ACC112 (cell line): ENCODE data around the gene REV3L.

ENCODE experiments used
- H2AFZ ChIP-seq: fragments of 200-600 bp; sonication (generic); one replicate; pipeline ENCODE4 v1.6.0; 2017; ENCODE audit warnings: antibody characterized with exemption, low read length; ENCODE audit not compliant: unreplicated experiment
- H3K27ac ChIP-seq: fragments of 200-600 bp; sonication (generic); 2 replicates; pipeline ENCODE4 v1.5.1; 2014; ENCODE audit warnings: low read depth, mild to moderate bottlenecking, antibody characterized with exemption, low read length, moderate library complexity
- H3K27me3 ChIP-seq: fragments of 200-600 bp; sonication (generic); 2 replicates; pipeline ENCODE4 v1.6.1; 2014; ENCODE audit warnings: mild to moderate bottlenecking, antibody characterized with exemption, low read length, moderate library complexity, mixed read lengths; ENCODE audit not compliant: insufficient read depth
- H3K36me3 ChIP-seq: fragments of 200-600 bp; sonication (generic); 2 replicates; pipeline ENCODE4 v1.6.1; 2016; ENCODE audit warnings: mild to moderate bottlenecking, antibody characterized with exemption, low read length, moderate library complexity, mixed read lengths; ENCODE audit not compliant: insufficient read depth
- H3K4me1 ChIP-seq: fragments of 200-600 bp; sonication (generic); one replicate; pipeline ENCODE4 v1.6.1; 2016; ENCODE audit warnings: low read length, mixed read lengths; ENCODE audit not compliant: insufficient read depth, unreplicated experiment, control insufficient read depth
- H3K4me3 ChIP-seq: fragments of 200-600 bp; sonication (generic); 2 replicates; pipeline ENCODE4 v1.5.1; 2014; ENCODE audit warnings: mild to moderate bottlenecking, low read depth, low read length
- H3K79me2 ChIP-seq: fragments of 200-600 bp; sonication (generic); one replicate; pipeline ENCODE4 v1.6.0; 2016; ENCODE audit warnings: low read length; ENCODE audit not compliant: control insufficient read depth, unreplicated experiment, insufficient read depth

The REV3L gene

DNA sequence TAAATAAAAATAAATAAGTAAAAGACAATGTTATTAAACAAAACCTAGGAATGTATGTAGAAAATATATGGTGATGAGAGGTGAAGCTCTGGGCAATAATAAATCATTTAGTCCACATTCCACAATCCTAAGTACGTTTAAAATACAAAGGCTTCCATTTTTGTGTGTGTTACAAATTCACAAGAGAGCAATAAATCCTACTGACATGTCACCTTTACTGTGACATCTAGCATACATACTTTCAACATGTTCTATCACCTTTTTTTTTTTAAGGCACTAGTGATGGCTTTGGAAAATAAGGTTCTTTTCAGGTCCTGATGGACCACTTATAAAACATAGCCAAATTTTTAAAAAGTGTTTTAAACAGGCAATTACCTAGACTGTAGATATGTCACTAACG lies 12.0 kb downstream of the REV3L start:
- Histone ChIP-seq H3K79me2 (peaks cover 77% of the 10 kb centered on the region), H3K4me1 (peaks cover 22% of the 10 kb centered on the region), H3K36me3 (0 out of 2 replicates have a peak, but pooled peaks cover 3% of the 10 kb centered on the region), H2AFZ (no peak overlapping the region), H3K27ac (no peak overlapping the region), H3K4me3 (no peak overlapping the region), H3K27me3 (no peaks in the 10 kb centered on the region)

- Histone ChIP-seq H3K79me2 (peaks cover 72% of the 10 kb centered on the region), H2AFZ (no peak overlapping the region), H3K4me1 (peaks cover 23% of the 10 kb centered on the region), H3K36me3 (0 out of 2 replicates have a peak, but pooled peaks cover 3% of the 10 kb centered on the region), H3K27ac (no peak overlapping the region; the same call in 1 of the 2 replicates), H3K4me3 (no peak overlapping the region), H3K27me3 (no peaks in the 10 kb centered on the region)
These were observed 13.5 kb downstream of the REV3L start for GRCh38 chr6:111469543-111469942.

DNA sequence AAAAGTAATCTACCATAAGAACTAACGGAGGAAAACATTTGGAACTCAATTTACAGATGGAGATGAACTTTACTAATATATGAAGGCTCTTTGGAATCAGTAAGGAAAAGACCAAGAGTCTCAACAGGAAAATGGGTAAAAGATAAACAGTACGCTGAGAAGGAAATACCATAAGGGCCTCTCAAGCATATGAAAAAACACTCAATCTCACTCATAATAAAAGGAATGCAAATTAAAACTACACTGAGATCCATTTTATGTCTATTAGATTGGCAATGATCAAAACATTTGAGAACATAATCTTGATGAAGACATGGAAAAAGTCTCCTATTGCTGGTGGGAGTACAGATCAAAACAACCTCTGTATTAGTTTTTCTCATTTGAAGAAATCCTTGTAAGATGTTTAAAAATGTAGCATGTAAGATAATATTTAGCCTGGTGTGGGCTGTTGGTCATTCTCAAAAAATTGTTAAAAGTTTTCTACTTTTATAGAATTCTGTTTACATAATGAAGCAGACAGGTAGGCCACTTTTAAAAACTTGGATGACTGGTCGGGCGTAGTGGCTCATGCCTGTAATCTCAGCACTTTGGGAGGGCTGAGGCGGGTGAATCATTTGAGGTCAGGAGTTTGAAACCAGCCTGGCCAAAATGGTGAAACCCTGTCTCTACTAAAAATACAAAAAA lies 14.5 kb downstream of the REV3L start:
- no peak overlapping the region for H3K4me3 ChIP-seq
- H3K4me1 ChIP-seq: peaks cover 33% of the 10 kb centered on the region
- H3K36me3 ChIP-seq: 0 out of 2 replicates have a peak, but pooled peaks cover 3% of the 10 kb centered on the region
- peaks cover 68% of the 10 kb centered on the region for H3K79me2 ChIP-seq
- peak overlapping the region; percentile 58 for H3K27ac ChIP-seq
- H2AFZ ChIP-seq: no peak overlapping the region
- no peaks in the 10 kb centered on the region for H3K27me3 ChIP-seq

DNA sequence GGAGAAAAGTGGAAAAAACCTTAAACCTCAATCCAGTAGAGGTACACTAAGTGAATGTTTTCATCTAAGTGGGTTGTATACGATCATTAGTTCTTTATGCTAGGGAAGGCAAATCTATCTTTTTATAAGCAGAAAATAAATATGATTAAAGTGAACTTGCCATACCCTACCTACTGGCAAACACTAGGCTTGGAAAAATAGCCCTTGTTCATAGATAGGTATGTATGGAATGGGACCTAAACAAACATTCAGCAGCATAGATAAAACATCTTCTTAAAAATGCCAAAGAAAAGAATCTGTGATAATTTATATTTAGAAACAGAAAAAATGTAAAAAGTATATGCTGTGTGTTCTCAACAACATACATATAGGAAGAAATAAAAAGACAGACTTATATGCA lies 18.8 kb downstream of the REV3L start:
- Histone ChIP-seq H3K79me2 (peaks cover 75% of the 10 kb centered on the region), H3K4me3 (no peak overlapping the region), H2AFZ (no peak overlapping the region), H3K36me3 (peaks cover 21% of the 10 kb centered on the region), H3K27ac (no peak overlapping the region), H3K4me1 (peaks cover 40% of the 10 kb centered on the region), H3K27me3 (no peaks in the 10 kb centered on the region)

DNA sequence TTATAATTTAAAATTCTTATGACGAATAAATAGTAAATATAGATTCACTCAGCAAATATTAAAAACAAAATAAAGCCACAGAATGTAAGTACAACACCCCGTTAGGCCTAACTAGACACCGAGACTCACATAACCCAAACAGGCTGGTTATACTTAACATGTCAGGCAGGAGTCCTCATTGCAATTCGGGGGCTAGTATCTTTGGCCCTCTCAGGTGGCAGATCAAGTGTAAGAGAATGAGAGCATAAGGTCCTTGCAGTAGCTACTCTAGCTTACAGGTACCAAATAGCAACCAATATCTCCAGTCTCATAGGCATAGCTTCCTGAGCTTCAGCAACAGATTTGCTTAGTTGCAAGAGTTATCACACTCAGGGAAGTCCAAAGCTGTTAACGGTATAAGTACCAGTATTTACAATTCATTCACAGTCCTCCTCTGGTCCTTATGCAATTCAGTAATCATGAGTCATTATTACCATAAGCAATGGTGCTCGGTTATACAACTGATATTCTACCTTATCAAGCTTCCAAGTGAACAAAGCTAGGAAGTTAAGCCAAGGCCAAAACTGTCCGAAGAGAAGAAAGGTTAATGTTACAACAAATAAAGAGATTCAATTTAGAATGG lies 20.1 kb downstream of the REV3L start:
- Histone ChIP-seq H3K79me2 (peaks cover 78% of the 10 kb centered on the region), H3K36me3 (peaks cover 30% of the 10 kb centered on the region), H3K27ac (peak overlapping the region; percentile 50), H3K4me3 (peak overlapping the region; percentile 30; the same call in 1 of the 2 replicates), H2AFZ (peak overlapping the region; percentile 7), H3K4me1 (peaks cover 29% of the 10 kb centered on the region), H3K27me3 (no peaks in the 10 kb centered on the region)

DNA sequence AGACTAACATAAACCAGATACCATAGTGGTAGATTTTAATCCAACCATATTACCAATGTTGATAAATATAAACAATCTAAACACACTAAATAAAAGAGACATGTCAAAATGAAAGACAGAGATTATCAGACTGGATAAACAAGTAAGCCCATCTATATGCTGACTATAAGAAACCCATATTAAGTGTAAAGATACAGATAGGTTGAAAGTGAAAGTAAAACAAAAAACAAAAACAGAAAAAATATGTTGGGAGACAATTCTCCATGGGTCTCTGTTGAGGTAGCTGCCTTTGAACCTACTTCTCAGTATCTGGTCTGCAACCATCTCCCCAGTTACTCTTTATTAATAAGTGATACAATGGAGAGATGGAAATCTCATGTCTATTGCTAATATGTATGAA lies 21.2 kb downstream of the REV3L start:
- peak overlapping the region; percentile 65 for H3K4me3 ChIP-seq
- H2AFZ ChIP-seq: no peak overlapping the region
- no peaks in the 10 kb centered on the region for H3K27me3 ChIP-seq
- H3K27ac ChIP-seq: peak overlapping the region; percentile 9; the same call in 1 of the 2 replicates
- peaks cover 80% of the 10 kb centered on the region for H3K79me2 ChIP-seq
- peaks cover 29% of the 10 kb centered on the region for H3K4me1 ChIP-seq
- H3K36me3 ChIP-seq: peaks cover 27% of the 10 kb centered on the region

DNA sequence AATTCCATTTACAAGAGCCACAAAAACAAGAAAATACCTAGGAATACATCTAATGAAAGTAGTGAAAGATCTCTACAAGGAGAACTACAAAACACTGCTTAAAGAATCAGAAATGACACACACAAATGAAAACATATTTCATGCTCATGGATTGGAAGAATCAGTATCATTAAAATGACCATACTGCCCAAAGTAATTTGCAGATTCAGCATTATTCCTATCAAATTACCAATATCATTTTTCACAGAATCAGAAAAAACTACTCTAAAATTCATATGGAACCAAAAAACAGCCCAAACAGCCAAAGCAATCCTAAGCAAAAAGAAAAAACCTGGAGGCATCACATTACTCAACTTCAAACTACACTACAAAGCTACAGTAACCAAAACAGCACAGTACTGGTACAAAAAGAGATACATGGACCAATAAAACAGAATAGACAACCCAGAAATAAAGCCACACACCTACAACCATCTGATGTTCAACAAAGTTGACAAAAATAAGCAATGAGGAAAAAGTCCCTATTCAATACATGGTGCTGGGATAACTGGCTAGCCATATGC lies 24.3 kb downstream of the REV3L start:
- H3K27me3 ChIP-seq: no peaks in the 10 kb centered on the region
- H3K27ac ChIP-seq: no peak overlapping the region
- no peak overlapping the region for H3K4me3 ChIP-seq
- H3K79me2 ChIP-seq: peaks cover 87% of the 10 kb centered on the region
- peaks cover 30% of the 10 kb centered on the region for H3K4me1 ChIP-seq
- H2AFZ ChIP-seq: no peak overlapping the region
- H3K36me3 ChIP-seq: peaks cover 27% of the 10 kb centered on the region

- no peak overlapping the region for H3K27ac ChIP-seq
- H2AFZ ChIP-seq: no peak overlapping the region
- peaks cover 19% of the 10 kb centered on the region for H3K4me1 ChIP-seq
- H3K4me3 ChIP-seq: no peak overlapping the region
- peaks cover 89% of the 10 kb centered on the region for H3K79me2 ChIP-seq
- H3K27me3 ChIP-seq: no peaks in the 10 kb centered on the region
- peaks cover 27% of the 10 kb centered on the region for H3K36me3 ChIP-seq
These were observed 26.8 kb downstream of the REV3L start for GRCh38 chr6:111456208-111456607.

- H2AFZ ChIP-seq: no peak overlapping the region
- H3K4me1 ChIP-seq: peaks cover 18% of the 10 kb centered on the region
- H3K27me3 ChIP-seq: no peaks in the 10 kb centered on the region
- H3K27ac ChIP-seq: no peak overlapping the region
- H3K4me3 ChIP-seq: no peak overlapping the region
- H3K36me3 ChIP-seq: no peaks in the 10 kb centered on the region; the same call in 1 of the 2 replicates
- peaks cover 78% of the 10 kb centered on the region for H3K79me2 ChIP-seq
These were observed 32.4 kb downstream of the REV3L start for GRCh38 chr6:111450636-111451035.

GRCh38 chr6:111450087-111450486 lies 32.9 kb downstream of the REV3L start:
- H3K79me2 ChIP-seq: peaks cover 78% of the 10 kb centered on the region
- no peak overlapping the region for H3K4me3 ChIP-seq
- H3K36me3 ChIP-seq: no peaks in the 10 kb centered on the region; the same call in 1 of the 2 replicates
- H3K27ac ChIP-seq: no peak overlapping the region
- H3K27me3 ChIP-seq: no peaks in the 10 kb centered on the region
- H3K4me1 ChIP-seq: peaks cover 20% of the 10 kb centered on the region
- no peak overlapping the region for H2AFZ ChIP-seq
